Spleen (tissue), 11 donors: ENCODE results near the gene SH2D4B. TPM values are rescaled to one million over a fixed set of nuclear protein-coding genes. Genes with fewer than 3 reads are reported as not detected.

Experiments
- DNase-seq: peaks from one replicate; pipeline ENCODE4 v3.0.0-alpha.2; 2020
- H3K27ac ChIP-seq, 8 donors: fragments of 200-600 bp; sonication (generic) in 7 of 8; 1 replicate in 4 of 8; 2 replicates in 4 of 8; pipeline versions ENCODE4 v1.5.0 to v1.8.0; 2016 to 2021; ENCODE audit warnings: inconsistent platforms in 4 of 8, mild to moderate bottlenecking in 4 of 8, moderate library complexity in 1 of 8
- H3K27me3 ChIP-seq, 7 donors: fragments of 200-600 bp; sonication (generic) in 6 of 7; replicated peaks in 1 of 7; 1 replicate in 4 of 7; 2 replicates in 3 of 7; pipeline versions ENCODE4 v1.5.0 to v1.8.0; 2016 to 2021; ENCODE audit warnings: inconsistent platforms in 3 of 7, mild to moderate bottlenecking in 1 of 7
- H3K36me3 ChIP-seq, 6 donors: fragments of 200-600 bp; sonication (generic) in 5 of 6; 1 replicate in 4 of 6; 2 replicates in 2 of 6; pipeline versions ENCODE4 v1.5.0 to v1.8.0; 2016 to 2021; ENCODE audit warnings: inconsistent platforms in 2 of 6
- H3K4me1 ChIP-seq, 6 donors: fragments of 200-600 bp; sonication (generic) in 5 of 6; 1 replicate in 3 of 6; 2 replicates in 3 of 6; pipeline versions ENCODE4 v1.5.0 to v1.8.0; 2016 to 2021; ENCODE audit warnings: inconsistent platforms in 3 of 6
- H3K4me3 ChIP-seq, 8 donors: fragments of 200-600 bp; sonication (generic) in 7 of 8; 1 replicate in 4 of 8; 2 replicates in 4 of 8; pipeline versions ENCODE4 v1.5.0 to v1.8.0; 2016 to 2021; ENCODE audit warnings: inconsistent platforms in 4 of 8, mild to moderate bottlenecking in 4 of 8, moderate library complexity in 2 of 8
- H3K9me3 ChIP-seq, 8 donors: fragments of 200-600 bp; sonication (generic) in 7 of 8; 1 replicate in 4 of 8; 2 replicates in 4 of 8; pipeline versions ENCODE4 v1.5.0 to v1.8.0; 2016 to 2021; ENCODE audit warnings: inconsistent platforms in 4 of 8
- CTCF ChIP-seq, 11 experiments: fragments of 200-600 bp in 7 of 11; fragments of 450-650 bp in 4 of 11; sonication (generic) in 4 of 11; IDR thresholded peaks in 8 of 11; conservative IDR thresholded peaks in 3 of 11; 1 replicate in 7 of 11; 2 replicates in 4 of 11; pipeline versions ENCODE4 v1.4.0 to v1.8.0; 2016 to 2021; ENCODE audit warnings: antibody characterized with exemption in 11 of 11, inconsistent platforms in 4 of 11, mild to moderate bottlenecking in 1 of 11
- POLR2A ChIP-seq, 3 donors: fragments of 450-650 bp; IDR thresholded peaks; one replicate each; pipeline ENCODE4 v1.5.1; 2017; ENCODE audit warnings: antibody characterized with exemption in 3 of 3, mild to moderate bottlenecking in 1 of 3
- POLR2AphosphoS5 ChIP-seq, 3 donors: sonication (generic); formaldehyde crosslinking; IDR thresholded peaks; one replicate each; pipeline ENCODE4 v1.5.1; 2017; ENCODE audit warnings: antibody characterized with exemption in 3 of 3
- WGBS, 5 donors: extraction: QIAGEN DNeasy Blood & Tissue Kit in 3 of 5; methylation state at CpG; one replicate each; pipeline versions ENCODE4 v1.1.5 to v1.1.7; 2013 to 2018; 5-methylcytosine and 5-hydroxymethylcytosine counted together
- intact Hi-C: fragments of 100-400 bp; cut with DNase I; formaldehyde crosslinking; loops from one replicate; pipeline ENCODE4 v1.15.0; 2023; ENCODE audit warnings: low total_unique reads
- polyA plus RNA-seq, 3 donors: library from polyadenylated mRNA; stranded (reverse); fragments of 200-250 nt; gene quantifications; one replicate each; pipeline ENCODE4 v1.2.1, GENCODE V29; 2013
- total RNA-seq, 7 donors: library from RNA; depleted of rRNA in 3 of 7; stranded (reverse); fragments of >200 nt in 3 of 7; fragmentation: NEBNext Ultra II Directional in 4 of 7; extraction: Animal tissue kit (Norgen Biotek cat#: 25700) in 4 of 7; gene quantifications; one replicate each; pipeline versions ENCODE4 v1.1.0 to v1.2.1, GENCODE V29; 2016 to 2021
- donor health status: healthy with polysubstance abuse.
- donor health status: DM: no; HTN: no; CAD: no; lungs with moderate emphysema.
- donor health status: DM: no; HTN: no; CAD: no.
- donor health status: Bipolar disorder and iron deficiency.
- donor health status: healthy.
- donor health status: DM: no; HTN: no; CAD: no.
- donor health status: DM: yes; HTN: yes; CAD: no.

SH2D4B gene
- total and polyA plus RNA-seq, 10 donors, result 0.08 to 0.46 (median 0.12) TPM; not detected in 2

- no peak overlapping the region for H3K4me3 ChIP-seq
- intact Hi-C loops, result no loop called here
- 85 to 93% (median 88%) methylated on average over 8 to 10 of the region's 10 CpGs for WGBS, 5 donors
- peaks cover 0 to 69% (median 40%) of the 10 kb centered on the region in 6 donors for H3K4me1 ChIP-seq
- H3K27me3 ChIP-seq, result no peaks in the 10 kb centered on the region
- TF ChIP-seq POLR2A (IDR thresholded peaks at IDR 0.05) (no peak), POLR2AphosphoS5 (IDR thresholded peaks at IDR 0.05) (peak; percentile 20 to 57 (median 30))
- no peak overlapping the region for H3K27ac ChIP-seq
- DNase-seq, result peak; percentile 67
- no peaks in the 10 kb centered on the region for H3K9me3 ChIP-seq
- H3K36me3 ChIP-seq, result peaks cover 4 to 100% (median 84%) of the 10 kb centered on the region in 6 donors
Measured at GRCh38 chr10:80512031-80512526, 25.6 kb upstream of the SH2D4B start.

- 95 to 99% (median 99%) methylated on average over 6 of the region's 6 CpGs for WGBS, 5 donors
- TF ChIP-seq POLR2AphosphoS5 (IDR thresholded peaks at IDR 0.05) (no peak), CTCF (IDR thresholded peaks at IDR 0.05 in 8 of 11, conservative IDR thresholded peaks at IDR 0.05 in 3 of 11) (no peak), POLR2A (IDR thresholded peaks at IDR 0.05) (no peak)
- Histone ChIP-seq H3K27ac (no peak overlapping the region), H3K4me3 (no peak overlapping the region), H3K4me1 (peaks cover 0 to 69% (median 44%) of the 10 kb centered on the region in 6 donors), H3K27me3 (no peaks in the 10 kb centered on the region), H3K36me3 (peaks cover 4 to 100% (median 87%) of the 10 kb centered on the region in 6 donors), H3K9me3 (no peaks in the 10 kb centered on the region)
- intact Hi-C loops, result no loop called here
- peak; percentile 36 for DNase-seq
Measured at GRCh38 chr10:80513106-80513505, 24.6 kb upstream of the SH2D4B start.

GRCh38 chr10:80515511-80515910 lies 22.2 kb upstream of the SH2D4B start:
- no peak for TF ChIP-seq POLR2A (IDR thresholded peaks at IDR 0.05)
- no peak for TF ChIP-seq CTCF (IDR thresholded peaks at IDR 0.05 in 8 of 11, conservative IDR thresholded peaks at IDR 0.05 in 3 of 11)
- TF ChIP-seq POLR2AphosphoS5 (IDR thresholded peaks at IDR 0.05), result peak in 1 of 3 donors; percentile 52
- Histone ChIP-seq H3K4me3 (no peak overlapping the region), H3K4me1 (peaks cover 4 to 68% (median 36%) of the 10 kb centered on the region in 6 donors), H3K36me3 (peaks cover 4 to 100% (median 88%) of the 10 kb centered on the region in 6 donors), H3K27ac (peak overlapping the region in 3 of 8 donors; percentile 20 to 27 (median 26)), H3K9me3 (no peaks in the 10 kb centered on the region), H3K27me3 (no peaks in the 10 kb centered on the region)
- peak; percentile 65 for DNase-seq
- WGBS, 5 donors, result 92 to 96% (median 95%) methylated on average over 5 of the region's 5 CpGs
- intact Hi-C loops, result no loop called here

- peak overlapping the region in 2 of 8 donors; percentile 27 to 59 for H3K27ac ChIP-seq
- H3K9me3 ChIP-seq, result no peaks in the 10 kb centered on the region
- peak; percentile 60 for DNase-seq
- 90 to 96% (median 93%) methylated on average over 10 to 12 of the region's 12 CpGs for WGBS, 5 donors
- no peaks in the 10 kb centered on the region for H3K27me3 ChIP-seq
- intact Hi-C loops, result no loop called here
- H3K4me1 ChIP-seq, result peaks cover 4 to 67% (median 32%) of the 10 kb centered on the region in 6 donors
- H3K4me3 ChIP-seq, result no peak overlapping the region
- TF ChIP-seq POLR2AphosphoS5 (IDR thresholded peaks at IDR 0.05), result no peak
- no peak for TF ChIP-seq POLR2A (IDR thresholded peaks at IDR 0.05)
- TF ChIP-seq CTCF (IDR thresholded peaks at IDR 0.05 in 8 of 11, conservative IDR thresholded peaks at IDR 0.05 in 3 of 11), result no peak
- H3K36me3 ChIP-seq, result peaks cover 4 to 100% (median 88%) of the 10 kb centered on the region in 6 donors
Measured at GRCh38 chr10:80515941-80516340, 21.8 kb upstream of the SH2D4B start.
